NCI-H1694 (cell line): ENCODE data around the gene PRSS21.

Experiments used
- DNase-seq: peaks from one replicate; lab custom pipeline; 2025; lab: John Stamatoyannopoulos, UW

The PRSS21 gene

GRCh38 chr16:2843526-2843925 lies 26.5 kb downstream of the PRSS21 start:
- no peak for DNase-seq

- DNase-seq: no peak
These were observed 28.1 kb downstream of the PRSS21 start for GRCh38 chr16:2845116-2845515.

- DNase-seq: no peak
These were observed 29.7 kb downstream of the PRSS21 start for GRCh38 chr16:2846511-2847310.

GRCh38 chr16:2848933-2849725 lies 32.1 kb downstream of the PRSS21 start:
- no peak for DNase-seq

- DNase-seq: no peak
These were observed 35.1 kb downstream of the PRSS21 start for GRCh38 chr16:2852003-2852730.

- DNase-seq: no peak
These were observed 35.9 kb downstream of the PRSS21 start for GRCh38 chr16:2852731-2853507.

- DNase-seq: no peak
These were observed 36.6 kb downstream of the PRSS21 start for GRCh38 chr16:2853531-2854073.

GRCh38 chr16:2854700-2855309 lies 37.8 kb downstream of the PRSS21 start:
- DNase-seq: no peak

GRCh38 chr16:2855536-2855935 lies 38.5 kb downstream of the PRSS21 start:
- DNase-seq: no peak

GRCh38 chr16:2856061-2856670 lies 39.1 kb downstream of the PRSS21 start:
- no peak for DNase-seq

- no peak for DNase-seq
These were observed 39.8 kb downstream of the PRSS21 start for GRCh38 chr16:2856686-2857450.

- no peak for DNase-seq
These were observed 40.6 kb downstream of the PRSS21 start, which contains the start of gene PRSS22 for GRCh38 chr16:2857451-2858244. Gene PRSS22 (minus strand): TSS chr16:2858170. CDS start chr16:2858104, 66 bp downstream.

GRCh38 chr16:2858245-2859025 lies 41.4 kb downstream of the PRSS21 start:
- no peak for DNase-seq

- DNase-seq: no peak
These were observed 42.7 kb downstream of the PRSS21 start for GRCh38 chr16:2859686-2860265.

GRCh38 chr16:2860826-2861567 lies 44.0 kb downstream of the PRSS21 start:
- DNase-seq: no peak

- no peak for DNase-seq
These were observed 48.6 kb downstream of the PRSS21 start for GRCh38 chr16:2865651-2866050.

- no peak for DNase-seq
These were observed 49.4 kb downstream of the PRSS21 start for GRCh38 chr16:2866431-2866830.
